Measurements from ENCODE around the gene IGFBP2.
A peak's percentile ranks its signal among the peaks of the same experiment; 100 is the strongest.
"Not testable (repeated sequence)": the region's sequence is repeated elsewhere in the genome, so short reads cannot be mapped to it uniquely, and the experiment has no call there.

The IGFBP2 gene

GRCh38 chr2:216632952-216633615 lies at the start of gene IGFBP2:
Gene IGFBP2, plus strand, starts transcription at chr2:216633420. Its CDS starts 104 bp downstream, at chr2:216633524.
- DNase-seq = peak; percentile 3

- no peak for DNase-seq
Observed at GRCh38 chr2:216583606-216584005, 49.6 kb upstream of the IGFBP2 start.

- DNase-seq = no peak
Observed at GRCh38 chr2:216584112-216584511, 49.1 kb upstream of the IGFBP2 start.

- no peak for DNase-seq
Observed at GRCh38 chr2:216585441-216585840, 47.8 kb upstream of the IGFBP2 start.

GRCh38 chr2:216588861-216589710 lies 44.1 kb upstream of the IGFBP2 start:
- DNase-seq = no peak

GRCh38 chr2:216589791-216590190 lies 43.4 kb upstream of the IGFBP2 start:
- DNase-seq = no peak

- no peak for DNase-seq
Observed at GRCh38 chr2:216590780-216591179, 42.4 kb upstream of the IGFBP2 start.

GRCh38 chr2:216591480-216591879 lies 41.7 kb upstream of the IGFBP2 start:
- DNase-seq = no peak

GRCh38 chr2:216594081-216594480 lies 39.1 kb upstream of the IGFBP2 start:
- DNase-seq = no peak

- no peak for DNase-seq
Observed at GRCh38 chr2:216596236-216596979, 36.8 kb upstream of the IGFBP2 start.

GRCh38 chr2:216596980-216597509 lies 36.2 kb upstream of the IGFBP2 start:
- DNase-seq = no peak

GRCh38 chr2:216597825-216598224 lies 35.4 kb upstream of the IGFBP2 start:
- not testable (repeated sequence) for DNase-seq

GRCh38 chr2:216601632-216602409 lies 31.4 kb upstream of the IGFBP2 start:
- DNase-seq = no peak

GRCh38 chr2:216603010-216603883 lies 30.0 kb upstream of the IGFBP2 start:
- DNase-seq = no peak

GRCh38 chr2:216603884-216604245 lies 29.4 kb upstream of the IGFBP2 start:
- no peak for DNase-seq

- DNase-seq = no peak
Observed at GRCh38 chr2:216604458-216604857, 28.8 kb upstream of the IGFBP2 start.

- peak; percentile 28 for DNase-seq
Observed at GRCh38 chr2:216606551-216607276, 26.5 kb upstream of the IGFBP2 start.

GRCh38 chr2:216607277-216607560 lies 26.0 kb upstream of the IGFBP2 start:
- no peak for DNase-seq

GRCh38 chr2:216608525-216608924 lies 24.7 kb upstream of the IGFBP2 start:
- no peak for DNase-seq

GRCh38 chr2:216615298-216616082 lies 17.7 kb upstream of the IGFBP2 start:
- DNase-seq = no peak

Measured in activated T-cell treated with anti-CD3 and anti-CD28 coated beads for 4 hours (primary cell).